GM12865 (cell line): ENCODE data around the gene LRP1.

ENCODE experiments used
- DNase-seq: peaks from one replicate; pipeline ENCODE4 v3.0.0; 2010; ENCODE audit warnings: low read depth
- H3K4me3 ChIP-seq: 2 replicates; pipeline ENCODE4 v1.5.1; 2011; ENCODE audit warnings: mild to moderate bottlenecking, low read depth, low read length, control low read depth
- CTCF ChIP-seq: IDR thresholded peaks from 2 replicates; pipeline ENCODE4 v1.5.1; 2011; ENCODE audit warnings: low read length, control low read depth, low read depth, inconsistent platforms; ENCODE audit not compliant: insufficient read depth; ENCODE audit errors: missing control alignments

The LRP1 gene

GRCh38 chr12:57240066-57240921 lies 112.0 kb downstream of the LRP1 start:
- TF ChIP-seq CTCF = no peak
- peak overlapping the region; percentile 73 for H3K4me3 ChIP-seq
- peak; percentile 79 for DNase-seq

- no peak overlapping the region; the same call in 1 of the 2 replicates for H3K4me3 ChIP-seq
- no peak for DNase-seq
- peak; percentile 0 for TF ChIP-seq CTCF
Observed at GRCh38 chr12:57240926-57241401, 112.7 kb downstream of the LRP1 start.

- no peak for TF ChIP-seq CTCF
- H3K4me3 ChIP-seq = no peak overlapping the region
- DNase-seq = no peak
Observed at GRCh38 chr12:57241402-57242310, 113.4 kb downstream of the LRP1 start.

- H3K4me3 ChIP-seq = no peak overlapping the region
- TF ChIP-seq CTCF = no peak
- DNase-seq = no peak
Observed at GRCh38 chr12:57242329-57242690, 114.0 kb downstream of the LRP1 start.

GRCh38 chr12:57242691-57243454 lies 114.6 kb downstream of the LRP1 start:
- peak overlapping the region; percentile 42 for H3K4me3 ChIP-seq
- peak; percentile 80 for DNase-seq
- peak; percentile 78 for TF ChIP-seq CTCF

GRCh38 chr12:57243521-57244311 lies 115.4 kb downstream of the LRP1 start:
- peak; percentile 77 for TF ChIP-seq CTCF
- H3K4me3 ChIP-seq = peak overlapping the region; percentile 42
- DNase-seq = peak; percentile 79
